HepG2 (cell line): ENCODE data around the gene TLNRD1. TPM values are rescaled to one million over a fixed set of nuclear protein-coding genes. Genes with fewer than 3 reads are reported as not detected.
"Not testable (repeated sequence)": the region's sequence is repeated elsewhere in the genome, so short reads cannot be mapped to it uniquely, and the experiment has no call there.

Experiments
- ATAC-seq: fragments of 200-7000 bp; cut with Tn5 transposase; 3 replicates; pipeline ENCODE4 v1.9.1; 2020; ENCODE audit warnings: mild to moderate bottlenecking, moderate library complexity
- BruUV-seq: library from RNA; stranded (reverse); fragments of 400-500 nt; replicated peaks from 2 replicates; lab custom pipeline; 2021; lab: Mats Ljungman, UMichigan
- CTCF ChIA-PET: fragments of 300-600 bp; formaldehyde crosslinking; extraction: SDS; loops from one replicate; lab custom pipeline; 2021; ENCODE audit warnings: low total read pairs, inconsistent platforms, low intra/inter-chr PET ratio; lab: Yijun Ruan, JAX
- POLR2A ChIA-PET: fragments of 350-600 bp; sonication (Branson Sonifier 250); formaldehyde crosslinking; loops from one replicate; lab custom pipeline; 2020; ENCODE audit warnings: antibody characterized with exemption, inconsistent platforms; lab: Yijun Ruan, JAX
- DNase-seq: peaks from one replicate; pipeline ENCODE4 v3.0.0-alpha.2; 2015; ENCODE audit warnings: low spot score
- FAIRE-seq: peaks from 3 replicates; lab custom pipeline; 2011; peaks lifted over from hg19 to GRCh38; lab: Jason Lieb, UNC
- H2AFZ ChIP-seq: one replicate; pipeline ENCODE4 v1.6.1; 2011; ENCODE audit warnings: low read length, inconsistent platforms
- H3K27ac ChIP-seq: fragments of 300-600 bp; 3 replicates; pipeline ENCODE4 v1.8.0; 2011; ENCODE audit warnings: mixed run types, mild to moderate bottlenecking, mixed read lengths, low read length, inconsistent platforms; ENCODE audit not compliant: insufficient read depth; ENCODE audit errors: extremely low read length
- H3K27me3 ChIP-seq, 2 experiments: fragments of 200-600 bp in 1 of 2; 2 replicates in 1 of 2; 3 replicates in 1 of 2; pipeline versions ENCODE4 v1.6.0 to v1.8.0; 2011; ENCODE audit warnings: low read length in 2 of 2, mild to moderate bottlenecking in 2 of 2, moderate library complexity in 2 of 2, inconsistent platforms in 1 of 2; ENCODE audit not compliant: insufficient read depth in 2 of 2, control insufficient read depth in 1 of 2
- H3K36me3 ChIP-seq, 2 experiments: fragments of 200-600 bp in 1 of 2; replicated peaks in 1 of 2; 2 replicates in 1 of 2; 3 replicates in 1 of 2; pipeline versions ENCODE4 v1.5.1 to v1.8.0; 2011; ENCODE audit warnings: low read length in 2 of 2, inconsistent platforms in 1 of 2; ENCODE audit not compliant: insufficient read depth in 2 of 2, control insufficient read depth in 1 of 2
- H3K4me1 ChIP-seq: 2 replicates; pipeline ENCODE4 v1.5.1; 2012; ENCODE audit warnings: low read length, inconsistent platforms; ENCODE audit not compliant: insufficient read depth
- H3K4me2 ChIP-seq: 2 replicates; pipeline ENCODE4 v1.6.0; 2011; ENCODE audit warnings: low read depth, low read length, inconsistent platforms
- H3K4me3 ChIP-seq, 3 experiments: fragments of 200-600 bp in 1 of 3; sonication (generic), shearing (Covaris generic) in 1 of 3; replicated peaks in 1 of 3; 2 replicates each; pipeline ENCODE4 v1.5.1; 2011 to 2016; ENCODE audit warnings: low read length in 3 of 3, inconsistent platforms in 2 of 3, low read depth in 2 of 3, mild to moderate bottlenecking in 2 of 3, control low read depth in 1 of 3, mixed read lengths in 1 of 3; ENCODE audit not compliant: insufficient read depth in 1 of 3
- H3K79me2 ChIP-seq: one replicate; pipeline ENCODE4 v1.6.1; 2011; ENCODE audit warnings: low read length, inconsistent platforms; ENCODE audit not compliant: insufficient read depth
- H3K9ac ChIP-seq: 2 replicates; pipeline ENCODE4 v1.6.0; 2011; ENCODE audit warnings: mild to moderate bottlenecking, low read depth, low read length, inconsistent platforms; ENCODE audit not compliant: insufficient read depth
- H3K9me3 ChIP-seq: 2 replicates; pipeline ENCODE4 v1.5.1; 2012; ENCODE audit warnings: mild to moderate bottlenecking, low read length
- H4K20me1 ChIP-seq: 2 replicates; pipeline ENCODE4 v1.6.0; 2011; ENCODE audit warnings: inconsistent platforms, mild to moderate bottlenecking, low read length, moderate library complexity; ENCODE audit not compliant: insufficient read depth
- CBX5 ChIP-seq: sonication (generic); formaldehyde crosslinking; IDR thresholded peaks from 2 replicates; pipeline ENCODE4 v1.4.0; 2020; ENCODE audit warnings: missing genetic modification reagents, borderline replicate concordance
- CREB1 ChIP-seq, 2 experiments: fragments of 450-650 bp in 1 of 2; IDR thresholded peaks; 2 replicates each; pipeline ENCODE4 v1.6.1; 2016 to 2017; ENCODE audit warnings: control low read depth in 1 of 2, mild to moderate bottlenecking in 1 of 2, missing compliant biosample characterization in 1 of 2, missing genetic modification characterization in 1 of 2
- DMTF1 ChIP-seq: sonication (generic); formaldehyde crosslinking; IDR thresholded peaks from 2 replicates; pipeline ENCODE4 v1.4.0; 2020; ENCODE audit warnings: mild to moderate bottlenecking, missing genetic modification reagents
- EP300 ChIP-seq, 3 experiments: sonication (generic) in 1 of 3; formaldehyde crosslinking in 1 of 3; IDR thresholded peaks; 2 replicates each; pipeline versions ENCODE4 v1.5.1 to v1.6.1; 2011 to 2020; ENCODE audit warnings: low read depth in 2 of 3, low read length in 2 of 3, borderline replicate concordance in 1 of 3, improper control_type of control experiment in 1 of 3, mild to moderate bottlenecking in 1 of 3, missing genetic modification reagents in 1 of 3, moderate library complexity in 1 of 3
- ETV6 ChIP-seq: sonication (generic); formaldehyde crosslinking; conservative IDR thresholded peaks from 2 replicates; pipeline ENCODE4 v1.4.0; 2020; ENCODE audit warnings: missing genetic modification reagents
- JDP2 ChIP-seq: sonication (generic); formaldehyde crosslinking; IDR thresholded peaks from 2 replicates; pipeline ENCODE4 v1.8.1; 2022; ENCODE audit warnings: missing genetic modification reagents, borderline replicate concordance
- MTF1 ChIP-seq: sonication (generic); formaldehyde crosslinking; IDR thresholded peaks from 2 replicates; pipeline ENCODE4 v1.5.0; 2020; ENCODE audit warnings: missing genetic modification reagents
- POLR2AphosphoS5 ChIP-seq: IDR thresholded peaks from 2 replicates; pipeline ENCODE4 v1.6.1; 2012; ENCODE audit warnings: low read depth, low read length
- SMC3 ChIP-seq: IDR thresholded peaks from 2 replicates; pipeline ENCODE4 v1.6.1; 2011; ENCODE audit warnings: low read length, improper control_type of control experiment
- ZNF232 ChIP-seq: sonication (generic); formaldehyde crosslinking; IDR thresholded peaks from 2 replicates; pipeline ENCODE4 v1.4.0; 2020; ENCODE audit warnings: missing genetic modification reagents, borderline replicate concordance
- ZNF251 ChIP-seq: sonication (generic); formaldehyde crosslinking; IDR thresholded peaks from 2 replicates; pipeline ENCODE4 v1.9.0; 2021; ENCODE audit warnings: mild to moderate bottlenecking, missing genetic modification reagents
- ZNF331 ChIP-seq: sonication (generic); formaldehyde crosslinking; IDR thresholded peaks from 2 replicates; pipeline ENCODE4 v1.4.0; 2020; ENCODE audit warnings: missing genetic modification reagents
- ZNF335 ChIP-seq: sonication (generic); formaldehyde crosslinking; IDR thresholded peaks from 2 replicates; pipeline ENCODE4 v1.4.0; 2020; ENCODE audit warnings: missing genetic modification reagents
- ZNF460 ChIP-seq: sonication (generic); formaldehyde crosslinking; IDR thresholded peaks from 2 replicates; pipeline ENCODE4 v1.5.1; 2020; ENCODE audit warnings: missing genetic modification reagents, mild to moderate bottlenecking, borderline replicate concordance
- ZNF761 ChIP-seq: sonication (generic); formaldehyde crosslinking; conservative IDR thresholded peaks from 2 replicates; pipeline ENCODE4 v1.4.0; 2020; ENCODE audit warnings: mild to moderate bottlenecking, missing genetic modification reagents
- ZNF839 ChIP-seq: sonication (generic); formaldehyde crosslinking; IDR thresholded peaks from 2 replicates; pipeline ENCODE4 v1.4.0; 2020; ENCODE audit warnings: missing genetic modification reagents, mild to moderate bottlenecking, borderline replicate concordance
- WGBS: methylation state at CpG from one replicate; pipeline ENCODE4 v1.1.6; 2017; ENCODE audit warnings: low lambda C conversion rate; 5-methylcytosine and 5-hydroxymethylcytosine counted together
- in situ Hi-C: cut with HindIII; loops from 2 replicates; pipeline ENCODE4 v1.10.0; 2017; ENCODE audit warnings: low pct_unique_long_range_greater_than_20kb; ENCODE audit not compliant: extremely low pct_ligation_motif_present
- intact Hi-C: fragments of 100-400 bp; cut with micrococcal nuclease; formaldehyde crosslinking; loops from one replicate; pipeline ENCODE4 v1.10.0; 2022; ENCODE audit not compliant: unreplicated experiment
- polyA plus RNA-seq, 8 experiments: library from polyadenylated mRNA; depleted of rRNA in 3 of 8; stranded (reverse) in 7 of 8; unstranded in 1 of 8; fragments of >200 nt; fragmentation: Illumina TruSeq in 4 of 8; extraction: Trizol in 4 of 8; gene quantifications; 2 replicates each; pipeline versions ENCODE4 v1.2.1 to v1.2.3, GENCODE V29; 2011 to 2016; ENCODE audit warnings: low read depth in 4 of 8, missing spikeins in 1 of 8, mixed read lengths in 1 of 8; ENCODE audit not compliant: insufficient read depth in 1 of 8
- total RNA-seq, 5 experiments: library from RNA; depleted of rRNA; stranded (reverse); fragments of >200 nt; fragmentation: Illumina TruSeq; extraction: Trizol; gene quantifications; 2 replicates each; pipeline ENCODE4 v1.2.3, GENCODE V29; 2016; ENCODE audit warnings: low read depth in 1 of 5

The TLNRD1 gene
- total and polyA plus RNA-seq, 2 of the 13 experiments (the other 11 are each of a cell fraction or from before 2014, with no cell fraction given): 3.4 to 5.3 TPM

GRCh38 chr15:80958818-80959495, 41.8 kb upstream of the TLNRD1 start:
- H3K4me1 ChIP-seq: peaks cover 24% of the 10 kb centered on the region
- intact Hi-C loops: no loop called here
- no peaks in the 10 kb centered on the region for H3K36me3 ChIP-seq
- TF ChIP-seq SMC3: no peak
- no peak for TF ChIP-seq ZNF331 (CRISPR knock-in tag)
- TF ChIP-seq JDP2 (CRISPR knock-in tag): no peak
- TF ChIP-seq ZNF335 (CRISPR knock-in tag): no peak
- TF ChIP-seq ETV6 (CRISPR knock-in tag): no peak
- TF ChIP-seq ZNF460: no peak
- TF ChIP-seq ZNF761 (CRISPR knock-in tag): no peak
- no peak for TF ChIP-seq DMTF1 (CRISPR knock-in tag)
- TF ChIP-seq ZNF232 (CRISPR knock-in tag): no peak
- TF ChIP-seq CBX5 (CRISPR knock-in tag): no peak
- no peak for TF ChIP-seq EP300 (IDR thresholded peaks at IDR 0.05; ENCODE audit: low read depth in 2 of 2, low read length in 2 of 2)
- no peak for TF ChIP-seq EP300 (CRISPR knock-in tag; IDR thresholded peaks at IDR 0.05; ENCODE audit: borderline replicate concordance)
- TF ChIP-seq ZNF839 (CRISPR knock-in tag): no peak
- no peak for TF ChIP-seq POLR2AphosphoS5
- TF ChIP-seq MTF1: no peak
- no peak for TF ChIP-seq ZNF251 (CRISPR knock-in tag)
- no peak for TF ChIP-seq CREB1 (IDR thresholded peaks at IDR 0.05)
- no peak for TF ChIP-seq CREB1 (CRISPR knock-in tag; IDR thresholded peaks at IDR 0.05)
- WGBS: 97% methylated on average over 9 of the region's 9 CpGs
- no peaks in the 10 kb centered on the region for H4K20me1 ChIP-seq
- FAIRE-seq (no peak), DNase-seq (no peak), ATAC-seq (no peak)
- POLR2A ChIA-PET: no interaction called here
- no peak overlapping the region for H3K27ac ChIP-seq
- no peaks in the 10 kb centered on the region for H3K79me2 ChIP-seq
- BruUV-seq: no TSS peak
- H3K9ac ChIP-seq: no peak overlapping the region
- in situ Hi-C loops: loop anchor here (25.0 kb wide), 1 partner anchor 497 kb away; no protein-coding TSS in a partner anchor
- H3K9me3 ChIP-seq: no peaks in the 10 kb centered on the region
- H2AFZ ChIP-seq: no peak overlapping the region
- no peaks in the 10 kb centered on the region for H3K27me3 ChIP-seq
- no peak overlapping the region for H3K4me3 ChIP-seq
- CTCF ChIA-PET: no interaction called here
- H3K4me2 ChIP-seq: no peak overlapping the region

- in situ Hi-C loops: loop anchor here (25.0 kb wide), 1 partner anchor 503 kb away; no protein-coding TSS in a partner anchor
- CTCF ChIA-PET, H3K79me2 ChIP-seq, H3K4me1 ChIP-seq, POLR2A ChIA-PET, H3K27ac ChIP-seq, H3K4me3 ChIP-seq, H3K4me2 ChIP-seq, DNase-seq, intact Hi-C loops, H3K36me3 ChIP-seq, H3K9me3 ChIP-seq, BruUV-seq, H3K27me3 ChIP-seq, H3K9ac ChIP-seq, H2AFZ ChIP-seq, H4K20me1 ChIP-seq, FAIRE-seq, ATAC-seq: not testable (repeated sequence)
Observed at GRCh38 chr15:80965454-80965853, 35.3 kb upstream of the TLNRD1 start.
